ENCODE results near the gene SLIT1.

The SLIT1 gene

GRCh38 chr10:97195706-97196222 is 10.0 kb upstream of the SLIT1 start:
- peak overlapping the region; percentile 41 to 43 for H3K4me3 ChIP-seq (replicated peaks in 1 of 2; ENCODE audit: low read depth in 2 of 2, low read length in 2 of 2)
- no peak for TF ChIP-seq CTCF (IDR thresholded peaks at IDR 0.05; ENCODE audit: low read depth, low read length)
- DNase-seq (ENCODE audit: low read depth in 2 of 2): no peak

- TF ChIP-seq CTCF (IDR thresholded peaks at IDR 0.05; ENCODE audit: low read depth, low read length): no peak
- H3K4me3 ChIP-seq (replicated peaks in 1 of 2; ENCODE audit: low read depth in 2 of 2, low read length in 2 of 2): no peak overlapping the region
- no peak for DNase-seq (ENCODE audit: low read depth in 2 of 2)
Measured at GRCh38 chr10:97192952-97193435, 7.2 kb upstream of the SLIT1 start.

GRCh38 chr10:97190450-97190849 is 4.7 kb upstream of the SLIT1 start:
- DNase-seq (ENCODE audit: low read depth in 2 of 2): no peak
- no peak overlapping the region for H3K4me3 ChIP-seq (replicated peaks in 1 of 2; ENCODE audit: low read depth in 2 of 2, low read length in 2 of 2)
- no peak for TF ChIP-seq CTCF (IDR thresholded peaks at IDR 0.05; ENCODE audit: low read depth, low read length)

GRCh38 chr10:97188261-97188711 is 2.5 kb upstream of the SLIT1 start:
- DNase-seq (ENCODE audit: low read depth in 2 of 2): no peak
- TF ChIP-seq CTCF (IDR thresholded peaks at IDR 0.05; ENCODE audit: low read depth, low read length): no peak
- no peak overlapping the region for H3K4me3 ChIP-seq (replicated peaks in 1 of 2; ENCODE audit: low read depth in 2 of 2, low read length in 2 of 2)

GRCh38 chr10:97186911-97187310 is 1.2 kb upstream of the SLIT1 start:
- DNase-seq (ENCODE audit: low read depth in 2 of 2): no peak
- no peak overlapping the region for H3K4me3 ChIP-seq (replicated peaks in 1 of 2; ENCODE audit: low read depth in 2 of 2, low read length in 2 of 2)
- TF ChIP-seq CTCF (IDR thresholded peaks at IDR 0.05; ENCODE audit: low read depth, low read length): no peak

- DNase-seq (ENCODE audit: low read depth in 2 of 2): no peak
- no peak for TF ChIP-seq CTCF (IDR thresholded peaks at IDR 0.05; ENCODE audit: low read depth, low read length)
- no peak overlapping the region for H3K4me3 ChIP-seq (replicated peaks in 1 of 2; ENCODE audit: low read depth in 2 of 2, low read length in 2 of 2)
Measured at GRCh38 chr10:97184971-97185325, 811 bp downstream of the SLIT1 start.

GRCh38 chr10:97183314-97183713 is 2.4 kb downstream of the SLIT1 start:
- DNase-seq (ENCODE audit: low read depth in 2 of 2): no peak
- no peak overlapping the region for H3K4me3 ChIP-seq (replicated peaks in 1 of 2; ENCODE audit: low read depth in 2 of 2, low read length in 2 of 2)
- TF ChIP-seq CTCF (IDR thresholded peaks at IDR 0.05; ENCODE audit: low read depth, low read length): no peak
